ENCODE measurements around the gene NFE2L2. TPM values are rescaled to one million over a fixed set of nuclear protein-coding genes. Genes with fewer than 3 reads are reported as not detected.

Gene NFE2L2
- polyA plus RNA-seq, 4 donors = 56.7 to 94.2 (median 75.2) TPM

GRCh38 chr2:177242121-177242987 lies 22.2 kb downstream of the NFE2L2 start:
- Histone ChIP-seq H3K4me1 (ENCODE audit: control insufficient read depth in 3 of 3, insufficient read depth in 2 of 3, low read depth in 1 of 3, low read length in 2 of 3) (peaks cover 17 to 58% (median 46%) of the 10 kb centered on the region in 3 donors), H3K4me3 (ENCODE audit: low read depth in 1 of 3, low read length in 3 of 3) (no peak overlapping the region), H3K27me3 (ENCODE audit: control insufficient read depth in 3 of 3, insufficient read depth in 3 of 3, low read length in 3 of 3) (no peaks in the 10 kb centered on the region), H3K36me3 (ENCODE audit: control insufficient read depth in 3 of 3, insufficient read depth in 2 of 3, low read depth in 1 of 3, low read length in 3 of 3) (peaks cover 0 to 20% (median 0%) of the 10 kb centered on the region in 3 donors), H3K27ac (ENCODE audit: low read depth in 1 of 3, low read length in 2 of 3) (peak overlapping the region; percentile 27 to 78 (median 76)), H3K9me3 (ENCODE audit: control insufficient read depth in 2 of 2, insufficient read depth in 1 of 2, low read depth in 1 of 2, low read length in 1 of 2) (no peaks in the 10 kb centered on the region)
- DNase-seq (peak in 1 of 2 donors; percentile 68), FAIRE-seq (no peak)
- 24 to 40% (median 31%) methylated on average over 5 of the region's 5 CpGs for WGBS, 3 donors

- no peaks in the 10 kb centered on the region for H3K27me3 ChIP-seq (ENCODE audit: control insufficient read depth in 3 of 3, insufficient read depth in 3 of 3, low read length in 3 of 3)
- peak overlapping the region; percentile 27 to 85 (median 76) for H3K27ac ChIP-seq (ENCODE audit: low read depth in 1 of 3, low read length in 2 of 3)
- H3K4me3 ChIP-seq (ENCODE audit: low read depth in 1 of 3, low read length in 3 of 3) = no peak overlapping the region
- peaks cover 17 to 58% (median 46%) of the 10 kb centered on the region in 3 donors for H3K4me1 ChIP-seq (ENCODE audit: control insufficient read depth in 3 of 3, insufficient read depth in 2 of 3, low read depth in 1 of 3, low read length in 2 of 3)
- FAIRE-seq (no peak), DNase-seq (no peak)
- WGBS, 3 donors = 35 to 44% (median 44%) methylated on average over 1 of the region's 1 CpG
- no peaks in the 10 kb centered on the region for H3K9me3 ChIP-seq (ENCODE audit: control insufficient read depth in 2 of 2, insufficient read depth in 1 of 2, low read depth in 1 of 2, low read length in 1 of 2)
- H3K36me3 ChIP-seq (ENCODE audit: control insufficient read depth in 3 of 3, insufficient read depth in 2 of 3, low read depth in 1 of 3, low read length in 3 of 3) = peaks cover 0 to 20% (median 0%) of the 10 kb centered on the region in 3 donors
Observed at GRCh38 chr2:177241711-177242120, 22.8 kb downstream of the NFE2L2 start.

GRCh38 chr2:177239932-177240630 lies 24.4 kb downstream of the NFE2L2 start:
- Histone ChIP-seq H3K4me1 (ENCODE audit: control insufficient read depth in 3 of 3, insufficient read depth in 2 of 3, low read depth in 1 of 3, low read length in 2 of 3) (peaks cover 12 to 55% (median 38%) of the 10 kb centered on the region in 3 donors), H3K9me3 (ENCODE audit: control insufficient read depth in 2 of 2, insufficient read depth in 1 of 2, low read depth in 1 of 2, low read length in 1 of 2) (no peaks in the 10 kb centered on the region), H3K36me3 (ENCODE audit: control insufficient read depth in 3 of 3, insufficient read depth in 2 of 3, low read depth in 1 of 3, low read length in 3 of 3) (peaks cover 0 to 26% (median 0%) of the 10 kb centered on the region in 3 donors), H3K27ac (ENCODE audit: low read depth in 1 of 3, low read length in 2 of 3) (peak overlapping the region; percentile 68 to 76 (median 73)), H3K4me3 (ENCODE audit: low read depth in 1 of 3, low read length in 3 of 3) (no peak overlapping the region), H3K27me3 (ENCODE audit: control insufficient read depth in 3 of 3, insufficient read depth in 3 of 3, low read length in 3 of 3) (no peaks in the 10 kb centered on the region)
- 27 to 28% (median 27%) methylated on average over 5 of the region's 5 CpGs for WGBS, 3 donors
- peak; percentile 77 to 80 for DNase-seq
- no peak for FAIRE-seq

GRCh38 chr2:177239053-177239452 lies 25.5 kb downstream of the NFE2L2 start:
- no peak for FAIRE-seq
- peaks cover 12 to 54% (median 35%) of the 10 kb centered on the region in 3 donors for H3K4me1 ChIP-seq (ENCODE audit: control insufficient read depth in 3 of 3, insufficient read depth in 2 of 3, low read depth in 1 of 3, low read length in 2 of 3)
- 68 to 77% (median 74%) methylated on average over 6 of the region's 6 CpGs for WGBS, 3 donors

GRCh38 chr2:177237932-177238331 lies 26.6 kb downstream of the NFE2L2 start:
- Histone ChIP-seq H3K27ac (ENCODE audit: low read depth in 1 of 3, low read length in 2 of 3) (peak overlapping the region in 2 of 3 donors; percentile 12 to 40), H3K36me3 (ENCODE audit: control insufficient read depth in 3 of 3, insufficient read depth in 2 of 3, low read depth in 1 of 3, low read length in 3 of 3) (peaks cover 2 to 24% (median 7%) of the 10 kb centered on the region in 3 donors), H3K9me3 (ENCODE audit: control insufficient read depth in 2 of 2, insufficient read depth in 1 of 2, low read depth in 1 of 2, low read length in 1 of 2) (no peaks in the 10 kb centered on the region), H3K4me3 (ENCODE audit: low read depth in 1 of 3, low read length in 3 of 3) (no peak overlapping the region), H3K27me3 (ENCODE audit: control insufficient read depth in 3 of 3, insufficient read depth in 3 of 3, low read length in 3 of 3) (no peaks in the 10 kb centered on the region), H3K4me1 (ENCODE audit: control insufficient read depth in 3 of 3, insufficient read depth in 2 of 3, low read depth in 1 of 3, low read length in 2 of 3) (peaks cover 9 to 47% (median 33%) of the 10 kb centered on the region in 3 donors)
- DNase-seq (peak; percentile 55 to 61), FAIRE-seq (no peak)
- 9 to 40% (median 37%) methylated on average over 2 of the region's 2 CpGs for WGBS, 3 donors

More at GRCh38 chr2:177239053-177239452, 25.5 kb downstream of the NFE2L2 start:
- Histone ChIP-seq H3K27ac (ENCODE audit: low read depth in 1 of 3, low read length in 2 of 3) (peak overlapping the region in 2 of 3 donors; percentile 76 to 79), H3K4me3 (ENCODE audit: low read depth in 1 of 3, low read length in 3 of 3) (no peak overlapping the region), H3K36me3 (ENCODE audit: control insufficient read depth in 3 of 3, insufficient read depth in 2 of 3, low read depth in 1 of 3, low read length in 3 of 3) (peaks cover 0 to 31% (median 0%) of the 10 kb centered on the region in 3 donors), H3K27me3 (ENCODE audit: control insufficient read depth in 3 of 3, insufficient read depth in 3 of 3, low read length in 3 of 3) (no peaks in the 10 kb centered on the region), H3K9me3 (ENCODE audit: control insufficient read depth in 2 of 2, insufficient read depth in 1 of 2, low read depth in 1 of 2, low read length in 1 of 2) (no peaks in the 10 kb centered on the region)
- no peak for DNase-seq

- Histone ChIP-seq H3K27me3 (ENCODE audit: control insufficient read depth in 3 of 3, insufficient read depth in 3 of 3, low read length in 3 of 3) (no peaks in the 10 kb centered on the region), H3K36me3 (ENCODE audit: control insufficient read depth in 3 of 3, insufficient read depth in 2 of 3, low read depth in 1 of 3, low read length in 3 of 3) (peaks cover 7 to 27% (median 20%) of the 10 kb centered on the region in 3 donors), H3K4me1 (ENCODE audit: control insufficient read depth in 3 of 3, insufficient read depth in 2 of 3, low read depth in 1 of 3, low read length in 2 of 3) (peaks cover 4 to 28% (median 19%) of the 10 kb centered on the region in 3 donors), H3K9me3 (ENCODE audit: control insufficient read depth in 2 of 2, insufficient read depth in 1 of 2, low read depth in 1 of 2, low read length in 1 of 2) (no peaks in the 10 kb centered on the region), H3K4me3 (ENCODE audit: low read depth in 1 of 3, low read length in 3 of 3) (no peak overlapping the region), H3K27ac (ENCODE audit: low read depth in 1 of 3, low read length in 2 of 3) (no peak overlapping the region)
- DNase-seq (no peak), FAIRE-seq (no peak)
- WGBS, 3 donors = 91 to 93% (median 91%) methylated on average over 6 of the region's 6 CpGs
Observed at GRCh38 chr2:177235855-177236437, 28.6 kb downstream of the NFE2L2 start.

GRCh38 chr2:177234267-177234666 lies 30.3 kb downstream of the NFE2L2 start:
- H3K9me3 ChIP-seq (ENCODE audit: control insufficient read depth in 2 of 2, insufficient read depth in 1 of 2, low read depth in 1 of 2, low read length in 1 of 2) = no peaks in the 10 kb centered on the region
- no peak for DNase-seq
- H3K4me1 ChIP-seq (ENCODE audit: control insufficient read depth in 3 of 3, insufficient read depth in 2 of 3, low read depth in 1 of 3, low read length in 2 of 3) = peaks cover 4 to 14% (median 13%) of the 10 kb centered on the region in 3 donors
- no peak overlapping the region for H3K27ac ChIP-seq (ENCODE audit: low read depth in 1 of 3, low read length in 2 of 3)
- H3K36me3 ChIP-seq (ENCODE audit: control insufficient read depth in 3 of 3, insufficient read depth in 2 of 3, low read depth in 1 of 3, low read length in 3 of 3) = peaks cover 10 to 30% (median 25%) of the 10 kb centered on the region in 3 donors
- no peak for FAIRE-seq
- H3K4me3 ChIP-seq (ENCODE audit: low read depth in 1 of 3, low read length in 3 of 3) = no peak overlapping the region
- no peaks in the 10 kb centered on the region for H3K27me3 ChIP-seq (ENCODE audit: control insufficient read depth in 3 of 3, insufficient read depth in 3 of 3, low read length in 3 of 3)

- no peak for FAIRE-seq
- peaks cover 0 to 4% (median 0%) of the 10 kb centered on the region in 3 donors for H3K4me1 ChIP-seq (ENCODE audit: control insufficient read depth in 3 of 3, insufficient read depth in 2 of 3, low read depth in 1 of 3, low read length in 2 of 3)
- no peak overlapping the region for H3K4me3 ChIP-seq (ENCODE audit: low read depth in 1 of 3, low read length in 3 of 3)
- H3K27me3 ChIP-seq (ENCODE audit: control insufficient read depth in 3 of 3, insufficient read depth in 3 of 3, low read length in 3 of 3) = no peaks in the 10 kb centered on the region
- peak overlapping the region in 1 of 3 donors; percentile 28 for H3K27ac ChIP-seq (ENCODE audit: low read depth in 1 of 3, low read length in 2 of 3)
- no peaks in the 10 kb centered on the region for H3K9me3 ChIP-seq (ENCODE audit: control insufficient read depth in 2 of 2, insufficient read depth in 1 of 2, low read depth in 1 of 2, low read length in 1 of 2)
- DNase-seq = no peak
- WGBS, 3 donors = 29 to 71% (median 53%) methylated on average over 8 of the region's 8 CpGs
- peaks cover 10 to 29% (median 28%) of the 10 kb centered on the region in 3 donors for H3K36me3 ChIP-seq (ENCODE audit: control insufficient read depth in 3 of 3, insufficient read depth in 2 of 3, low read depth in 1 of 3, low read length in 3 of 3)
Observed at GRCh38 chr2:177232098-177232704, 32.3 kb downstream of the NFE2L2 start.
